ENCODE measurements around the gene ZNF280A. TPM values are rescaled to one million over a fixed set of nuclear protein-coding genes. Genes with fewer than 3 reads are reported as not detected.

ZNF280A gene
- total and polyA plus RNA-seq, 2 experiments from 2014 or later, result not detected

- Mint-ChIP-seq H3K4me1 (no peaks in the 10 kb centered on the region; the same call in 2 of the 3 replicates), H3K36me3 (ENCODE audit: low read depth) (peaks cover 8% of the 10 kb centered on the region; the same call in 2 of the 3 replicates), H3K27ac (no peak overlapping the region), H3K9me3 (peaks cover 32% of the 10 kb centered on the region), H3K4me3 (no peak overlapping the region), H3K27me3 (ENCODE audit: insufficient read depth, low read depth, poor library complexity) (peaks cover 74% of the 10 kb centered on the region)
- Histone ChIP-seq H3K27ac (ENCODE audit: low read depth) (no peak overlapping the region), H2AFZ (no peak overlapping the region), H4K20me1 (replicated peaks; ENCODE audit: insufficient read depth) (no peaks in the 10 kb centered on the region; the same call in 1 of the 2 replicates), H3K4me2 (no peak overlapping the region), H3K27me3 (ENCODE audit: insufficient read depth) (peaks cover 81% of the 10 kb centered on the region), H3K9me2 (ENCODE audit: insufficient read depth) (no peaks in the 10 kb centered on the region), H3K36me3 (ENCODE audit: insufficient read depth) (no peaks in the 10 kb centered on the region), H3K4me3 (no peak overlapping the region), H3K79me2 (replicated peaks; ENCODE audit: insufficient read depth) (no peaks in the 10 kb centered on the region), H3F3A (replicated peaks; ENCODE audit: low read depth) (no peaks in the 10 kb centered on the region), H3K4me1 (ENCODE audit: insufficient read depth) (no peaks in the 10 kb centered on the region)
- no peak for ATAC-seq
- DNase-seq (ENCODE audit: low spot score), result no peak
- TF ChIP-seq REST (IDR thresholded peaks at IDR 0.05; ENCODE audit: unreplicated experiment) (no peak), JUNB (IDR thresholded peaks at IDR 0.05; ENCODE audit: unreplicated experiment) (no peak), ZNF331 (CRISPR knock-in tag; IDR thresholded peaks at IDR 0.05; ENCODE audit: low read depth) (no peak), CTCF (conservative IDR thresholded peaks at IDR 0.05; ENCODE audit: low read depth in 2 of 2) (no peak), ZNF114 (CRISPR knock-in tag; IDR thresholded peaks at IDR 0.05) (no peak), ZNF462 (CRISPR knock-in tag; IDR thresholded peaks at IDR 0.05) (no peak), CREB1 (CRISPR knock-in tag; IDR thresholded peaks at IDR 0.05; ENCODE audit: low read depth) (no peak), ETS1 (IDR thresholded peaks at IDR 0.05) (no peak), EZH2phosphoT487 (IDR thresholded peaks at IDR 0.05; ENCODE audit: unreplicated experiment) (no peak), POLR2AphosphoS5 (IDR thresholded peaks at IDR 0.05; ENCODE audit: low read depth) (no peak), STAT1 (IDR thresholded peaks at IDR 0.05; ENCODE audit: unreplicated experiment) (no peak), NANOG (IDR thresholded peaks at IDR 0.05; ENCODE audit: borderline replicate concordance) (no peak), EZH2 (IDR thresholded peaks at IDR 0.05; ENCODE audit: low read depth, unreplicated experiment) (no peak)
Measured at GRCh38 chr22:22555596-22555995, 35.5 kb upstream of the ZNF280A start.

All from GM23338 (cell line).